OCI-LY1 (cell line): ENCODE measurements around the gene DPP9.

Source experiments
- H2AFZ ChIP-seq: fragments of 200-600 bp; sonication (generic), shearing (Covaris generic); 2 replicates; pipeline ENCODE4 v1.6.0; 2014; ENCODE audit warnings: antibody characterized with exemption, mild to moderate bottlenecking, low read length
- H3F3A ChIP-seq: fragments of 200-600 bp; sonication (generic), shearing (Covaris generic); 2 replicates; pipeline ENCODE4 v1.6.0; 2014; ENCODE audit warnings: mild to moderate bottlenecking, antibody characterized with exemption, low read length, moderate library complexity; ENCODE audit not compliant: insufficient read depth
- H3K27ac ChIP-seq: fragments of 200-600 bp; sonication (generic); 2 replicates; pipeline ENCODE4 v1.5.1; 2014; ENCODE audit warnings: low read length, mixed run types, mild to moderate bottlenecking, low read depth; ENCODE audit not compliant: poor library complexity, severe bottlenecking
- H3K27me3 ChIP-seq: fragments of 200-600 bp; sonication (generic); 2 replicates; pipeline ENCODE4 v1.6.0; 2014; ENCODE audit warnings: antibody characterized with exemption, mild to moderate bottlenecking, low read length, moderate library complexity; ENCODE audit not compliant: insufficient read depth
- H3K36me3 ChIP-seq: fragments of 200-600 bp; sonication (generic); 2 replicates; pipeline ENCODE4 v1.6.1; 2014; ENCODE audit warnings: mild to moderate bottlenecking, antibody characterized with exemption, low read length, moderate library complexity, mixed read lengths; ENCODE audit not compliant: insufficient read depth
- H3K4me1 ChIP-seq: fragments of 200-600 bp; sonication (generic); 2 replicates; pipeline ENCODE4 v1.5.1; 2014; ENCODE audit warnings: mild to moderate bottlenecking, low read length, moderate library complexity; ENCODE audit not compliant: insufficient read depth, severe bottlenecking
- H3K4me2 ChIP-seq: fragments of 200-600 bp; sonication (generic), shearing (Covaris generic); 2 replicates; pipeline ENCODE4 v1.6.1; 2014; ENCODE audit warnings: low read length
- H3K4me3 ChIP-seq: fragments of 200-600 bp; sonication (generic); 2 replicates; pipeline ENCODE4 v1.5.1; 2014; ENCODE audit warnings: low read length, low read depth, mild to moderate bottlenecking, mixed read lengths; ENCODE audit not compliant: poor library complexity, severe bottlenecking
- H3K79me2 ChIP-seq: fragments of 200-600 bp; shearing (Covaris generic); 2 replicates; pipeline ENCODE4 v1.6.1; 2016; ENCODE audit warnings: mixed run types, low read length, mixed read lengths; ENCODE audit not compliant: insufficient read depth
- H3K9ac ChIP-seq: fragments of 200-600 bp; sonication (generic), shearing (Covaris generic); 2 replicates; pipeline ENCODE4 v1.6.1; 2014; ENCODE audit warnings: mild to moderate bottlenecking, low read length, mixed read lengths
- H3K9me2 ChIP-seq: fragments of 200-600 bp; sonication (generic), shearing (Covaris generic); 2 replicates; pipeline ENCODE4 v1.6.1; 2014; ENCODE audit warnings: low read depth, mild to moderate bottlenecking, low read length, mixed read lengths
- H3K9me3 ChIP-seq: fragments of 200-600 bp; shearing (Covaris generic); 2 replicates; pipeline ENCODE4 v1.6.1; 2014; ENCODE audit warnings: low read length, mixed read lengths
- H4K20me1 ChIP-seq: fragments of 200-600 bp; sonication (generic), shearing (Covaris generic); 2 replicates; pipeline ENCODE4 v1.6.0; 2016; ENCODE audit warnings: mild to moderate bottlenecking, low read length; ENCODE audit not compliant: insufficient read depth
- CTCF ChIP-seq: fragments of 200-600 bp; sonication (generic), shearing (Covaris generic); IDR thresholded peaks from 2 replicates; pipeline ENCODE4 v1.5.1; 2017; ENCODE audit warnings: mild to moderate bottlenecking, antibody characterized with exemption, low read length, moderate library complexity, mixed read lengths
- EZH2 ChIP-seq: fragments of 200-600 bp; sonication (generic), shearing (Covaris generic); IDR thresholded peaks from 2 replicates; pipeline ENCODE4 v1.8.0; 2017; ENCODE audit warnings: borderline replicate concordance, mixed run types, mild to moderate bottlenecking, antibody characterized with exemption, low read length, moderate library complexity, mixed read lengths

The DPP9 gene

GRCh38 chr19:4720037-4720700, 3.5 kb downstream of the DPP9 start:
- H3K4me3 ChIP-seq: no peak overlapping the region
- peaks cover 14% of the 10 kb centered on the region for H3K4me1 ChIP-seq
- no peaks in the 10 kb centered on the region for H3K9me3 ChIP-seq
- H3K4me2 ChIP-seq: no peak overlapping the region
- TF ChIP-seq EZH2: no peak
- no peak for TF ChIP-seq CTCF
- H3K36me3 ChIP-seq: peaks cover 51% of the 10 kb centered on the region
- no peaks in the 10 kb centered on the region for H3F3A ChIP-seq
- no peaks in the 10 kb centered on the region for H3K9me2 ChIP-seq
- H2AFZ ChIP-seq: no peak overlapping the region
- no peaks in the 10 kb centered on the region for H4K20me1 ChIP-seq
- peaks cover 12% of the 10 kb centered on the region; the same call in 1 of the 2 replicates for H3K79me2 ChIP-seq
- no peaks in the 10 kb centered on the region for H3K27me3 ChIP-seq
- no peak overlapping the region for H3K9ac ChIP-seq
- H3K27ac ChIP-seq: no peak overlapping the region

DNA sequence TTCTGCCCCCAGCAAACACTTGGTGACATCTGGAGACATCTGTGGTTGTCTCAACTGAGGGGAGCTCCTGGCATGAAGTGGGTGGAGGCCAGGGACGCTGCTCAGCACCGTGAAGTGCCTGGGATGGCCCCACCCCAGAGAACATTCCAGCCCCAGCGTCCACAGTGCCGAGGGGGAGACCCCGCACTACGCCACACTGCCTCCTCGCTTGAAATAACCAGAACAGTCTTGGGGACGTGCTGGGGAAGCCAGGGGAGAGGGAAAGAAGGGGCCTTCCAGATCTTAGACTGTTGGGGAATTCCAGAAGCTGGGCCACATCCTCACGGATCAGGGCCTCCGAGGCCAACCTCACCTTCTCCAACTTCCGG, 4.2 kb downstream of the DPP9 start:
- Histone ChIP-seq H4K20me1 (no peaks in the 10 kb centered on the region), H2AFZ (no peak overlapping the region), H3K9me2 (no peaks in the 10 kb centered on the region), H3K4me3 (no peak overlapping the region), H3K4me2 (no peak overlapping the region), H3K27ac (no peak overlapping the region), H3K27me3 (no peaks in the 10 kb centered on the region), H3K9me3 (no peaks in the 10 kb centered on the region), H3K4me1 (peaks cover 14% of the 10 kb centered on the region), H3K36me3 (peaks cover 52% of the 10 kb centered on the region), H3K79me2 (peaks cover 12% of the 10 kb centered on the region; the same call in 1 of the 2 replicates), H3F3A (no peaks in the 10 kb centered on the region), H3K9ac (no peak overlapping the region)
- no peak for TF ChIP-seq CTCF
- no peak for TF ChIP-seq EZH2

- H3K27me3 ChIP-seq: no peaks in the 10 kb centered on the region
- TF ChIP-seq EZH2 (no peak), CTCF (no peak)
- H3K4me3 ChIP-seq: no peak overlapping the region
- H3K9me3 ChIP-seq: no peaks in the 10 kb centered on the region
- no peaks in the 10 kb centered on the region for H3K9me2 ChIP-seq
- no peak overlapping the region for H3K4me2 ChIP-seq
- H3K4me1 ChIP-seq: peaks cover 14% of the 10 kb centered on the region
- no peak overlapping the region for H2AFZ ChIP-seq
- H3F3A ChIP-seq: no peaks in the 10 kb centered on the region
- peaks cover 10% of the 10 kb centered on the region; the same call in 1 of the 2 replicates for H3K79me2 ChIP-seq
- peaks cover 64% of the 10 kb centered on the region for H3K36me3 ChIP-seq
- H3K27ac ChIP-seq: no peak overlapping the region
- no peak overlapping the region for H3K9ac ChIP-seq
- no peaks in the 10 kb centered on the region for H4K20me1 ChIP-seq
Measured at GRCh38 chr19:4717966-4718701, 5.5 kb downstream of the DPP9 start.
